NCI-H2227 (cell line): Measurements from ENCODE around the gene HBEGF.
A peak's percentile ranks its signal among the peaks of the same experiment; 100 is the strongest.

ENCODE experiments used
- DNase-seq: peaks from one replicate; lab custom pipeline; 2025; ENCODE audit not compliant: unreplicated experiment; lab: John Stamatoyannopoulos, UW

Gene HBEGF

DNA sequence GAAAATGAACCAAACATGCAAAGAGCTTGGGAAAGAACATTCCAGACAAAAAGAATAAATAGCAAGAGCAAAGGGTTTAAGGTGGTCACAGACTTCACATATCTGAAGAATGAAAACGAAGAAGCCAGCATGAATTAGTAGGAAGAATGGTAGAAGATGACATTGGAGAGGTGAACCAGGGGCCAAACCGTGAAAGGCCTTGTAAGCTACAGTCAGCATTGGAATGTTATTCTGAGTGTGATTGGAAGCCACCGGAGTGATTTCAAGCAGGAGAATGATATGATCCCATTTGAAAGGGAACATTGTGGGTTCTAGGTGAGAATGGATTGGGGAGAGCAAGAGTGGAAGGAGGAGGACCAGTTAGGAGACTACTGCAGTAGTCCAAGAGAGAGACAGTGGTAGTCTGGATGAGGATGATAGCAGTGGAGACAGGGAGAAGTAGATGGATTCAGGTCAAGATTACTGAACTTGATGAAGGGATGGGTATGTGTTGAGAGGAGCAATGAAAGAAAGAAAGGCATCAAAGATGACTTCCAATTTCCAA is 36.6 kb downstream of the HBEGF start:
- no peak for DNase-seq

GRCh38 chr5:140305471-140305870 is 40.9 kb downstream of the HBEGF start:
- DNase-seq, result no peak

DNA sequence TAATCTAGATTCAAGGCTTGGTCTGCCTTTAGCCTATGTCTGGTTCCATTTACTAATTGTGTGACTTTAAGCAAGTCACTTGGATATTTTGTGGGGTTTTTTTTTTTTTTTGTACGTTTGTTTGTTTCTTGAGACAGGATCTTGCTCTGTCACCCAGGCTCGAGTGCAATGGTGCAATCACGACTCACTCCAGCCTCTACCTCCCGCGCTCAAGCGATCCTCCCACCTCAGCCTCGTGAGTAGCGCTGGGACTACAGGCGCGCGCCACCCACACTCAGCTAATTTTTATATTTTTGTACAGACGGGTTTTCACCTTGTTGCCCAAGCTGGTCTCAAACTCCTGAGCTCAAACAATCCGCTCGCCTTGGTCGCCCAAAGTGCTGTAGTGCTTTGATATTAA is 42.4 kb downstream of the HBEGF start:
- no peak for DNase-seq

DNA sequence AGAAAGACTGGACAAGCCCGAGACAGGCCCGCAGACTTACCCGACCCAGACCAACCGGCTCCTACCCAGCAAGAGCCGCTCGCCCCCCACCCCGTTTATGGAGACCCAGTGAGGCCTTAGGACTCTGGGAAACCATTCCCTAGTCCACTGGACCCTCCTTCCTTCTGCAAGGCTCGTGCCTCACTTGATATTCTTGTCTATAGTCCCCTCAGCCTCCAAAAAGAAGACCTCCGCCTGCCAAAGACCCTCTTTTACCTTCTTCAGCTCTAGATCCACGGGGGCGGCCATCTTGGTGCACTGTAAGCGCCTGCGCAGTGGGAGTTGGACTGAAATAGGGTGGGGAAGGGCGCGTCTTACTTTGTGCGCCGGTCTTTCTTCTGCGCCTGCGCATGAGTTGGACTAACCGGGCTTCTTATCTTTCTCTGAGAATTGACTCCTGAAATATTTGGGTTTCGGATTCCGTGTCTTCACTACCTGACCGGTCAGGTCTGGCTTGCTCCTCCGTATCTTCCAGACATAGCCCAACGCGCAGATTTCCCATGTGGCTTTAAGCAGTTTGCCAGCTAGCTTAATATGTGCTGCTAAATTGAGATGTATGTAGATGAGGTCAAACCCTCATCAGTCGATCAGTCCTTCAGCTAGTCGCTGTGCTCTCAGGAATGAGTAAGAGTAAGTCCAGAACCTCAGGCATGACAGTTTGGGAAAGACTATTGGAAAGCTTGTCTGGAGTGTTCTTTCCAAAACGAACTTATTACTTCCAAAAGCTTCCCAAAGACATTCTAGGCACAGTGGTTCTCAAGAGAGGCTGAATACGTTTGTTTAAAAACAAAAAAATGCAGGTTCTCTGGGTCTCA is 43.4 kb downstream of the HBEGF start, which contains the start of gene PFDN1:
Gene PFDN1, minus strand, starts transcription at position 316 of the 854 bp plus-strand sequence. Its CDS starts 28 bp downstream, at position 288.
- peak; percentile 94 for DNase-seq

GRCh38 chr5:140301136-140301535 is 45.3 kb downstream of the HBEGF start:
- DNase-seq, result no peak

- DNase-seq, result no peak
Measured at GRCh38 chr5:140299056-140299455, 47.3 kb downstream of the HBEGF start.

DNA sequence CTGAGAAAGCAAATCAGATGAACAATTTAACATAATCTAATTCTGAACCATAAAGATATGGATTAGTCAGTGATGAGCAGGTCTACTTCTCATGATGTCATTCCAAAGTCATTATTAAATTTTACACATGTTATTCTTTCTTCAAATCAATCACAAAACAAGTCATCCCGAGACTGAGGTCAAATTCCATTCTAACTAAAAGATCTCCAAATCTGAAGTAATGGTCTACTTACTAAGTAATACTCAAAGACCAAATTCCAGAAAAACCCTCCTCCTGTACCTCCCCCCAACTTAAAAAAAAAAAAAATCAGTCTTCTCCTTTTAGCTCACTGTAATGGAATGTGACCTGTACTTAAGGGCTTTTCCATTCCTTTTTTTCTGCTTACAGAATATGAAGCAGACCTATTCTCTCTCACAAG is 48.2 kb downstream of the HBEGF start:
- DNase-seq, result no peak

DNA sequence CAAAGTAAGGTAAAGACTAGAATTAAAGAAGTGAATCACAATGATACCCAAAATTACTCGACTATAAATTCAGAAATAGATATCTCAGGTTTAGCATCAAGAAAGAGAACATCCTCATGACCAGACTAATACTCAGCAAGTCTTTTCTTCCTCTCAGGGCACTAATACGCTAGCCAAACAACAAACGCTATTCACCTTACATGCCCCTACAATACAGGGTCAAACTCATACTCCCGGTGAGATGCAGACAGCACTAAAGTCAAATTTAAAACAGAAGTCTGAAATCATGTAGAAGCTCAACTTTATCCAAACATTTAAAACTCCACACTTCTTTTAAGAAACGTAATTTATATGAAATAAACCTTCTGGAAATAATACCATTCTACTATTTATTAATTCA is 49.1 kb downstream of the HBEGF start:
- no peak for DNase-seq

DNA sequence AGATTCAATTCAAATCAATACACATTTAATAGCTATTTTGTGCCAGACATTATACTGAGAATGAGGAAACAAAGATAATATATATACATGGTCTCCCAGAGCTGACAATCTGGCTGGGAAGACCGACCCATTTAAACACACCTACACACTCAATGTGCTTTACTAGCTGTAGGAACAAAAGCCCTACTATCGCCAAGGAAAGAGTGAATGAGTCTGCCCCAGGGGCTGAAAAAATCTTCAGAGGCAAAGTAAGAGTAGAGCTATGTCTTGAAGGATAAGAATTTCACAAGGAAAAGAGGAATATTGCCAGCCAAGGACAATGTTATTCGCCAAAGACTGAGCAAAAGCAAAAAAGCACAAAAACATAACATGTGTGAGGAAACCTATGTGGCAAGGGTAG is 50.1 kb downstream of the HBEGF start:
- DNase-seq, result no peak

GRCh38 chr5:140295414-140295813 is 51.0 kb downstream of the HBEGF start:
- DNase-seq, result peak; percentile 2

GRCh38 chr5:140294753-140295152 is 51.6 kb downstream of the HBEGF start:
- no peak for DNase-seq

DNA sequence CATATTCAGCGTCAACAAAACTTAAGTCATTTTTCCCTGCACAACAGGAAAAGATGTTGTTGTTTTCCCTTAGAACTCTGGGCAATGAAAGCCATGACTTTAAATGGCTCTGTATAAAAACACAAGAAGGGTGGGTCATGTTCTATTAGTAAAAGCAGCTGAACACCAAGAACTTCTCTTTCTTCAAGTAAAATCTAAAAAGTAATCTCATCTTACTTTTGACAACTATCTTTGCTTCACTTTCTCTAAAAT is 52.6 kb downstream of the HBEGF start:
- no peak for DNase-seq

GRCh38 chr5:140293091-140293848 is 53.1 kb downstream of the HBEGF start:
- no peak for DNase-seq

- no peak for DNase-seq
Measured at GRCh38 chr5:140292212-140293036, 54.0 kb downstream of the HBEGF start.

DNA sequence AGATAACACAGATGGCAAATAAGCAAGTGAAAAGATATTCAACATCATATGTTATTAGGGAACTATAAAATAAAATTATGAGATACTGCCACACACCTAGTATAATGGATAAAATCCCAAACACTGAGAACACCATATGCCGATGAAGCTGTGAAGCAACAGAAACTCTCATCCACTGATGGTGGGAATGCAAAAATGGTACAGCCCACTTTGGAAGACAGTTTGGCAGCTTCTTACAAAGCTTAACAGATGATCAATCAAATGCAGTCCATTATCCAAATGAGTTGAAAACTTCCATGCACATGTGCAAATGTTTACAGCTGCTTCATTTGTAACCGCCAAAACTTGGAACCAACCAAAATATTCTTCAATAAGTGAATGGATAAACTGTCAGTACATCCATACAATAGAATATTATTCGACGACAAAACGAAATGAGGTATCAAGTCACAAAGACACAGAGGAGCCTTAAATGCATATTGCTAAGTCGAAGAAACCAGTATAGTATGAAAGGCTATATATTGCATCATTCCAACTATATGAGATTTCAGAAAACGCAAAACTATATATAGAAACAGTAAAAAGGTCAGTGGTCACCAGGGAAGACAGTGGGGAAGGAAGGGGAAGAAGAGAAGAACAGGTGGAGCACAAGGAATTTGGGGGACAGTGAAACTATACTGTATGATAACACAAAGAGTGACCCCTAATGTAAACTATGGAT is 58.4 kb downstream of the HBEGF start:
- no peak for DNase-seq

GRCh38 chr5:140286424-140286823 is 60.0 kb downstream of the HBEGF start:
- DNase-seq, result no peak

DNA sequence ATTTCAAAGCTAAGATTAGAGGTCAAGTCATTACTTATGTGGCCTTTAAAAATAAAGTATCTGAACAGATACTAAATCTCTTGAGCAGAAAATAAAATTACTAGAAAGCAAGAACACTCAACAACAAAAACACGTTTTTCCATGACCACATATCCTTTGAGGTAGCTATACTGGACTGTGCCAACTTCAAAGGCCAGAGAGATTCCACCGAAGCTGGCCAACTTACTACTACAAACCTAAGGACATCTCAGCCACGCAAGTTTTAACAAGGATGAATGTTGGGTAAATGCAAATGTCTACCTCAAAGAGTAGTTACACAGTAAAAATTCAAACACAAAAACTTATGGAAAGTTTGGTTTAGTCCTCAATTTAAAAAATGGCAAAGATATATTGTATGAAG is 62.4 kb downstream of the HBEGF start:
- DNase-seq, result no peak
